ENCODE data around the gene ANKRD31. TPM values are rescaled to one million over a fixed set of nuclear protein-coding genes. Genes with fewer than 3 reads are reported as not detected.
A peak's percentile ranks its signal among the peaks of the same experiment; 100 is the strongest.

ANKRD31 gene
- under 1 TPM; 0.09 to 0.16 TPM for total RNA-seq
- polyA plus RNA-seq (ENCODE audit: insufficient read length in 6 of 6): under 1 TPM; 0.31 to 0.75 (median 0.50) TPM
- long read RNA-seq, donor 1: 0 reads
- long read RNA-seq, donor 2: 0 reads
- long read RNA-seq, donor 3: 0 reads
- long read RNA-seq, donor 4: 0 reads
- long read RNA-seq, donor 5: 0 reads
- long read RNA-seq, donor 6: 0 reads
- long read RNA-seq, donor 7: 0 reads
- long read RNA-seq, donor 8: 0 reads
- long read RNA-seq, donor 9: 0 reads
- long read RNA-seq, donor 10: 0 reads
- long read RNA-seq, donor 11: 0 reads
- long read RNA-seq, donor 12: 0 reads

DNA sequence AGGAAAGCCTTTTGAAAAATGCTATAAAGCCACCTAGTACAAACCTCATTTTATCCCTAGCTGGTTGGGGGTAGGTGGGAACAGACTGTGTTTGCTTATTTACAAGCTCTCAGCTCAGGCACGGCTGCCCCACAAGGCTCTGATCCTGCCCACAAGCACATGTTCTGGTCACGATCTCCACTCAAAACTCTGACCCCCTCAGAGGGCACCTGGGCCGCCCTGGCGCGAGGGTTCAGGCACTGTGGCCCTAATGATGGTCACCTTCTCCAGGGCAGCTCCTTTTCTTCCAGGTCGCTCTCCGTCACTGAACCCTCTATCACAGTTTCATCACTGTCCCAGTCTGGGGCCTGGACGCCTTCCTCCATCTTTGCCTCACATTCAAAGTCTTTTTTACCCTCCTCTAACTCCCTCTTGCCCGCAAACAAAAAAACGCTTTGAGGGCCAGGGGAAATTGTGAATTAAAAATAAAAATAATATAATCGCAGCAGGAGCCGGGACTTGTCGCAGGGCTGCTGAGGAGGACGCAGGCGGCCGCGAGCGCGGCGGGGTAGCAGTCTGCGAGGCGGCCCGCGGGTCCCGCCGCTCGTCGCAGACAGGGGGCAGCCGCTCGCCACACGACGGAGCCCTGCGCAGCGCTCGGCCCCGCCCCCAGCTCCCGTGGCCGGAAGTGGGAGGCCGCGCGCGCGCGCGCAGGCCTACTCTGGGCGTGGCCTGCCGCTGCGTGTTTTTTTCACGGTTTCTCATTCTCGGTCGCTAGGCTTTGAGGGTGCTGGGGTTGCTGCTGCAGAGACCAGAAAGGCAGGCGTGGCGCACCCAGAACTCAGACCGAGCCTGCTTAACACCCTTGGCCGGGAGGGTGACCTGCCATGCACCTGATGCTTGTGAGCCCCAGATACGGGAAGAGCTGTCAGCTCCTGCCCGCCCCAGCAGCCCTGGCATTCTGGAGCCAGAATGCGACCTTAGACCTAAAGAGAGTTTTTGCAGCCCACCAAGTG is at the start of gene ANKRD31:
Gene ANKRD31, minus strand, starts transcription at position 557 of the 995 bp plus-strand sequence. Its CDS starts 192 bp downstream, at position 365.
- intact Hi-C loops (cut with DNase I): no loop called here
- peak within 1 kb of the TSS; percentile 57 to 75 for H3K27ac ChIP-seq

GRCh38 chr5:75286211-75286773 is 49.6 kb upstream of the ANKRD31 start:
- H3K4me1 ChIP-seq: no peaks in the 10 kb centered on the region
- intact Hi-C loops (cut with DNase I): no loop called here
- H3K27me3 ChIP-seq: no peaks in the 10 kb centered on the region
- ATAC-seq (no peak), DNase-seq (no peak)
- H3K27ac ChIP-seq: no peak overlapping the region
- H3K36me3 ChIP-seq: no peaks in the 10 kb centered on the region
- TF ChIP-seq CTCF (IDR thresholded peaks at IDR 0.05): no peak
- H3K9me3 ChIP-seq: peaks cover 0 to 5% of the 10 kb centered on the region in 2 donors
- no peak overlapping the region for H3K4me3 ChIP-seq

More for the DNA sequence above, at the start of gene ANKRD31:
- TF ChIP-seq CTCF (IDR thresholded peaks at IDR 0.05): peak; percentile 76 to 93
- Histone ChIP-seq H3K4me3 (peak within 1 kb of the TSS; percentile 52 to 59), H3K9me3 (no peaks in the 10 kb centered on the region), H3K36me3 (no peaks in the 10 kb centered on the region), H3K4me1 (no peaks in the 10 kb centered on the region), H3K27me3 (no peaks in the 10 kb centered on the region)
- ATAC-seq (peak; percentile 100), DNase-seq (peak; percentile 79 to 98 (median 88))

DNA sequence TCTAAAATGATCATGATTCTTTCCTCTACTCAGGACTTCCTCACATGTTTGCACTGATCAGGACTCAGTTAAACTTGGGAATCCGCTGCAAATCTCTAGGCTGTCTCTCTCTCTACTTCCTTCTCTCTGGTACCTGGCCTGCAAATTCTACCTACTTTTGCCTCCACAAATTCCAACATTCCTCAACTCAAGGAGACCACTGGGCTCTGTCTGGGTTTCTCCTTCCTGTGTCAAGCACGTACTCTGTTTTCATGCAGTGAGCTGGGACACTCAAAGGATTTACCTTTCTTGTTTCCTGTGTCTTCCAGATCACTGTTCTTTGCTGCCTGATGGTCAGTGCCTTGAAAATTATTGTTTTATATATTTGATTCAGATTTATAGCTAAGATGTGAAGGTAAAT is 45.9 kb upstream of the ANKRD31 start:
- no peaks in the 10 kb centered on the region for H3K4me1 ChIP-seq
- no peak for DNase-seq
- intact Hi-C loops (cut with DNase I): no loop called here

DNA sequence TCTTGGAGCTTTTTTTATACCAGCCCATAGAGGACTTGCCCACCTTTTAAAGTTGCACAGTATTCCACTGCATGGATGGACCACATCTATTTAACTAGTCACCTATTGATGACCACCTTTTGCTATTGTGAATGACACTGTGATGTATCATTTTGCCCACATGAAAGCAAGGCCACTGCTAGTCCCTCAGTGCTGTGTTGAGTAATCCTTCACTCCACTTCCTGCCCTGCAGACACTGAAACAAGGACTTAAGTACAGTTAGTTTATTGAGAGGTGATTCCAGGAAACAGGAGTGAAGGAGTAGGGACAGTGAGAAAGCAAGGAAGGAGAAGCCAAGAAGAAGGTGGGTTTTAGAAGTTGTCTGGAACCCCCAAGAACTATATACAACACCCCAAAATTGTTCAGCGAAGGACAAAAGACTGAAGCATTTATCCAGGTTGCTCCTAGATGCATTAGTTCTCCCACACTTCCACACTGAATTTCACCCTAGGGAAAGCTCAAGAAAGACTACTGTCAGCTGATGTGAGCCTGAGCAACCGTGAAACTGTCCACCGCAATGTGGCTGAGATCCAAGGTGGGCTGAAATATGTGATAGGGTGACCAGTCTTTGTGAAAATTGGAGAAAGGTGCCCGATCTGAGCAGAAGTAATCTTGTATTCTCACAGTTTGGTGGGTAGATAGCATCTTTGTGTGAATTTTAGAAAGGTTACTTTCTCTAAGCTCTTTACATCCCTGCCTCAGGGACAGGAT is 45.2 kb upstream of the ANKRD31 start:
- DNase-seq (no peak), ATAC-seq (peak; percentile 16)
- intact Hi-C loops (cut with DNase I): no loop called here
- TF ChIP-seq CTCF (IDR thresholded peaks at IDR 0.05): no peak
- Histone ChIP-seq H3K27me3 (no peaks in the 10 kb centered on the region), H3K9me3 (no peaks in the 10 kb centered on the region), H3K36me3 (no peaks in the 10 kb centered on the region), H3K4me1 (no peaks in the 10 kb centered on the region), H3K27ac (no peak overlapping the region), H3K4me3 (no peak overlapping the region)

More for the DNA sequence above, 45.9 kb upstream of the ANKRD31 start:
- no peak overlapping the region for H3K27ac ChIP-seq
- no peak for ATAC-seq
- H3K9me3 ChIP-seq: no peaks in the 10 kb centered on the region
- H3K27me3 ChIP-seq: no peaks in the 10 kb centered on the region
- H3K36me3 ChIP-seq: no peaks in the 10 kb centered on the region
- TF ChIP-seq CTCF (IDR thresholded peaks at IDR 0.05): no peak
- no peak overlapping the region for H3K4me3 ChIP-seq
